HepG2 (cell line): ENCODE data around the gene FAM120B. TPM values are rescaled to one million over a fixed set of nuclear protein-coding genes. Genes with fewer than 3 reads are reported as not detected.

Experiments
- ATAC-seq: fragments of 200-7000 bp; cut with Tn5 transposase; 3 replicates; pipeline ENCODE4 v1.9.1; 2020; ENCODE audit warnings: mild to moderate bottlenecking, moderate library complexity
- BruUV-seq: library from RNA; stranded (reverse); fragments of 400-500 nt; replicated peaks from 2 replicates; lab custom pipeline; 2021; lab: Mats Ljungman, UMichigan
- CTCF ChIA-PET: fragments of 300-600 bp; formaldehyde crosslinking; extraction: SDS; loops from one replicate; lab custom pipeline; 2021; ENCODE audit warnings: low total read pairs, inconsistent platforms, low intra/inter-chr PET ratio; lab: Yijun Ruan, JAX
- POLR2A ChIA-PET: fragments of 350-600 bp; sonication (Branson Sonifier 250); formaldehyde crosslinking; loops from one replicate; lab custom pipeline; 2020; ENCODE audit warnings: antibody characterized with exemption, inconsistent platforms; lab: Yijun Ruan, JAX
- DNase-seq: peaks from one replicate; pipeline ENCODE4 v3.0.0-alpha.2; 2015; ENCODE audit warnings: low spot score
- FAIRE-seq: peaks from 3 replicates; lab custom pipeline; 2011; peaks lifted over from hg19 to GRCh38; lab: Jason Lieb, UNC
- H2AFZ ChIP-seq: one replicate; pipeline ENCODE4 v1.6.1; 2011; ENCODE audit warnings: low read length, inconsistent platforms
- H3K27ac ChIP-seq: fragments of 300-600 bp; 3 replicates; pipeline ENCODE4 v1.8.0; 2011; ENCODE audit warnings: mixed run types, mild to moderate bottlenecking, mixed read lengths, low read length, inconsistent platforms; ENCODE audit not compliant: insufficient read depth; ENCODE audit errors: extremely low read length
- H3K27me3 ChIP-seq, 2 experiments: fragments of 200-600 bp in 1 of 2; 2 replicates in 1 of 2; 3 replicates in 1 of 2; pipeline versions ENCODE4 v1.6.0 to v1.8.0; 2011; ENCODE audit warnings: low read length in 2 of 2, mild to moderate bottlenecking in 2 of 2, moderate library complexity in 2 of 2, inconsistent platforms in 1 of 2; ENCODE audit not compliant: insufficient read depth in 2 of 2, control insufficient read depth in 1 of 2
- H3K36me3 ChIP-seq, 2 experiments: fragments of 200-600 bp in 1 of 2; replicated peaks in 1 of 2; 2 replicates in 1 of 2; 3 replicates in 1 of 2; pipeline versions ENCODE4 v1.5.1 to v1.8.0; 2011; ENCODE audit warnings: low read length in 2 of 2, inconsistent platforms in 1 of 2; ENCODE audit not compliant: insufficient read depth in 2 of 2, control insufficient read depth in 1 of 2
- H3K4me1 ChIP-seq: 2 replicates; pipeline ENCODE4 v1.5.1; 2012; ENCODE audit warnings: low read length, inconsistent platforms; ENCODE audit not compliant: insufficient read depth
- H3K4me2 ChIP-seq: 2 replicates; pipeline ENCODE4 v1.6.0; 2011; ENCODE audit warnings: low read depth, low read length, inconsistent platforms
- H3K4me3 ChIP-seq, 3 experiments: fragments of 200-600 bp in 1 of 3; sonication (generic), shearing (Covaris generic) in 1 of 3; replicated peaks in 1 of 3; 2 replicates each; pipeline ENCODE4 v1.5.1; 2011 to 2016; ENCODE audit warnings: low read length in 3 of 3, inconsistent platforms in 2 of 3, low read depth in 2 of 3, mild to moderate bottlenecking in 2 of 3, control low read depth in 1 of 3, mixed read lengths in 1 of 3; ENCODE audit not compliant: insufficient read depth in 1 of 3
- H3K79me2 ChIP-seq: one replicate; pipeline ENCODE4 v1.6.1; 2011; ENCODE audit warnings: low read length, inconsistent platforms; ENCODE audit not compliant: insufficient read depth
- H3K9ac ChIP-seq: 2 replicates; pipeline ENCODE4 v1.6.0; 2011; ENCODE audit warnings: mild to moderate bottlenecking, low read depth, low read length, inconsistent platforms; ENCODE audit not compliant: insufficient read depth
- H3K9me3 ChIP-seq: 2 replicates; pipeline ENCODE4 v1.5.1; 2012; ENCODE audit warnings: mild to moderate bottlenecking, low read length
- H4K20me1 ChIP-seq: 2 replicates; pipeline ENCODE4 v1.6.0; 2011; ENCODE audit warnings: inconsistent platforms, mild to moderate bottlenecking, low read length, moderate library complexity; ENCODE audit not compliant: insufficient read depth
- BHLHE40 ChIP-seq: IDR thresholded peaks from 2 replicates; pipeline ENCODE4 v1.6.1; 2011; ENCODE audit warnings: low read length, improper control_type of control experiment
- SOX13 ChIP-seq, 3 experiments: fragments of 450-650 bp in 1 of 3; sonication (generic) in 1 of 3; formaldehyde crosslinking in 1 of 3; IDR thresholded peaks in 2 of 3; conservative IDR thresholded peaks in 1 of 3; 2 replicates each; pipeline versions ENCODE4 v1.5.0 to v1.6.1; 2016 to 2020; ENCODE audit warnings: antibody characterized with exemption in 1 of 3, mild to moderate bottlenecking in 1 of 3, missing compliant biosample characterization in 1 of 3, missing genetic modification reagents in 1 of 3, moderate library complexity in 1 of 3
- ZNF263 ChIP-seq: sonication (generic); formaldehyde crosslinking; IDR thresholded peaks from 2 replicates; pipeline ENCODE4 v1.4.0; 2020; ENCODE audit warnings: missing genetic modification reagents
- ZNF441 ChIP-seq: sonication (generic); formaldehyde crosslinking; IDR thresholded peaks from 2 replicates; pipeline ENCODE4 v1.7.0; 2021; ENCODE audit warnings: missing genetic modification reagents, borderline replicate concordance
- ZNF496 ChIP-seq: sonication (generic); formaldehyde crosslinking; IDR thresholded peaks from 2 replicates; pipeline ENCODE4 v1.8.1; 2023; ENCODE audit warnings: mild to moderate bottlenecking, moderate library complexity, missing genetic modification reagents; ENCODE audit not compliant: insufficient replicate concordance
- ZSCAN12 ChIP-seq: sonication (generic); formaldehyde crosslinking; IDR thresholded peaks from 2 replicates; pipeline ENCODE4 v1.9.0; 2021; ENCODE audit warnings: mild to moderate bottlenecking, missing genetic modification reagents
- WGBS: methylation state at CpG from one replicate; pipeline ENCODE4 v1.1.6; 2017; ENCODE audit warnings: low lambda C conversion rate; 5-methylcytosine and 5-hydroxymethylcytosine counted together
- in situ Hi-C: cut with HindIII; loops from 2 replicates; pipeline ENCODE4 v1.10.0; 2017; ENCODE audit warnings: low pct_unique_long_range_greater_than_20kb; ENCODE audit not compliant: extremely low pct_ligation_motif_present
- intact Hi-C: fragments of 100-400 bp; cut with micrococcal nuclease; formaldehyde crosslinking; loops from one replicate; pipeline ENCODE4 v1.10.0; 2022; ENCODE audit not compliant: unreplicated experiment
- polyA plus RNA-seq, 8 experiments: library from polyadenylated mRNA; depleted of rRNA in 3 of 8; stranded (reverse) in 7 of 8; unstranded in 1 of 8; fragments of >200 nt; fragmentation: Illumina TruSeq in 4 of 8; extraction: Trizol in 4 of 8; gene quantifications; 2 replicates each; pipeline versions ENCODE4 v1.2.1 to v1.2.3, GENCODE V29; 2011 to 2016; ENCODE audit warnings: low read depth in 4 of 8, missing spikeins in 1 of 8, mixed read lengths in 1 of 8; ENCODE audit not compliant: insufficient read depth in 1 of 8
- total RNA-seq, 5 experiments: library from RNA; depleted of rRNA; stranded (reverse); fragments of >200 nt; fragmentation: Illumina TruSeq; extraction: Trizol; gene quantifications; 2 replicates each; pipeline ENCODE4 v1.2.3, GENCODE V29; 2016; ENCODE audit warnings: low read depth in 1 of 5

The FAM120B gene
- total and polyA plus RNA-seq, 2 of the 13 experiments (the other 11 are each of a cell fraction or from before 2014, with no cell fraction given) = 9.2 to 10.7 TPM

- CTCF ChIA-PET = no interaction called here
- TF ChIP-seq ZSCAN12 (CRISPR knock-in tag) (no peak), ZNF496 (CRISPR knock-in tag) (no peak), SOX13 (IDR thresholded peaks at IDR 0.05) (no peak), SOX13 (CRISPR knock-in tag; conservative IDR thresholded peaks at IDR 0.05 in 1 of 2, IDR thresholded peaks at IDR 0.05 in 1 of 2) (no peak), ZNF441 (no peak), BHLHE40 (no peak), ZNF263 (CRISPR knock-in tag) (0 out of 2 replicates have a peak, but pooled peaks have one; percentile 22)
- TF ChIP-seq, all 625 proteins: peak for 1
- no peak overlapping the region for H2AFZ ChIP-seq
- H3K4me2 ChIP-seq = no peak overlapping the region
- H3K4me3 ChIP-seq = no peak overlapping the region
- H3K4me1 ChIP-seq = peaks cover 8% of the 10 kb centered on the region; the same call in 1 of the 2 replicates
- H3K27me3 ChIP-seq = peaks cover 19 to 87% of the 10 kb centered on the region in 2 experiments
- no peaks in the 10 kb centered on the region for H3K9me3 ChIP-seq
- no peak overlapping the region for H3K9ac ChIP-seq
- no peaks in the 10 kb centered on the region; the same call in 1 of the 2 replicates for H4K20me1 ChIP-seq
- DNase-seq (no peak), ATAC-seq (no peak), FAIRE-seq (no peak)
- 56% methylated on average over 28 of the region's 28 CpGs for whole genome bisulfite sequencing
- BruUV-seq = no TSS peak
- in situ Hi-C loops = no loop called here
- no peaks in the 10 kb centered on the region for H3K79me2 ChIP-seq
- POLR2A ChIA-PET = no interaction called here
- H3K27ac ChIP-seq = no peak overlapping the region
- no peaks in the 10 kb centered on the region for H3K36me3 ChIP-seq
- intact Hi-C loops = no loop called here
Measured at GRCh38 chr6:170282512-170283158, 23.9 kb upstream of the FAM120B start.
